ENCODE results near the gene TXNL4B.

DNA sequence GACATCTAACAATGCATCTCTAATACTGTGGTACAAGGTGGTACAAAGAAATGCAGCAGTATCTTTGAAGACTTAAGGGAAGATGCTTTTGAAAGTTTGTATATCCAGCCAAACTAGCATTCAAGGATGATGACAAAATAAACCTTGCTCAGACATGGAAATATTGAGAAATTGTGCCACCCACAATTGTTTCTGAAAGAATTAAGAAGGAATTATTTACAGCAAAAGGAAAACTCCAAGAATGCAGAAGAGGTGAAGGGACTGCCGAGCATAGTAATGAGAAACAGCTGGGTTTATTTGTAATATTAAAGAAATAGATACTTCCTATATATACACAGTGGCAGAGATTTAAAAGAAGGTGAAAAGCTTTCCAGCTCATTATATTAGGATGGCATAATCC is 49.1 kb upstream of the TXNL4B start:
- TF ChIP-seq, protein P1, sequence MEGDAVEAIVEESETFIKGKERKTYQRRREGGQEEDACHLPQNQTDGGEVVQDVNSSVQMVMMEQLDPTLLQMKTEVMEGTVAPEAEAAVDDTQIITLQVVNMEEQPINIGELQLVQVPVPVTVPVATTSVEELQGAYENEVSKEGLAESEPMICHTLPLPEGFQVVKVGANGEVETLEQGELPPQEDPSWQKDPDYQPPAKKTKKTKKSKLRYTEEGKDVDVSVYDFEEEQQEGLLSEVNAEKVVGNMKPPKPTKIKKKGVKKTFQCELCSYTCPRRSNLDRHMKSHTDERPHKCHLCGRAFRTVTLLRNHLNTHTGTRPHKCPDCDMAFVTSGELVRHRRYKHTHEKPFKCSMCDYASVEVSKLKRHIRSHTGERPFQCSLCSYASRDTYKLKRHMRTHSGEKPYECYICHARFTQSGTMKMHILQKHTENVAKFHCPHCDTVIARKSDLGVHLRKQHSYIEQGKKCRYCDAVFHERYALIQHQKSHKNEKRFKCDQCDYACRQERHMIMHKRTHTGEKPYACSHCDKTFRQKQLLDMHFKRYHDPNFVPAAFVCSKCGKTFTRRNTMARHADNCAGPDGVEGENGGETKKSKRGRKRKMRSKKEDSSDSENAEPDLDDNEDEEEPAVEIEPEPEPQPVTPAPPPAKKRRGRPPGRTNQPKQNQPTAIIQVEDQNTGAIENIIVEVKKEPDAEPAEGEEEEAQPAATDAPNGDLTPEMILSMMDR (IDR thresholded peaks at IDR 0.05) = no peak
- no peak for TF ChIP-seq ZFX (IDR thresholded peaks at IDR 0.05; ENCODE audit: borderline replicate concordance)

Measured in 22Rv1 (cell line).